K562 (cell line): ENCODE data around the gene PEX10. TPM values are rescaled to one million over a fixed set of nuclear protein-coding genes. Genes with fewer than 3 reads are reported as not detected.

Source experiments
- ATAC-seq: fragments of 200-7000 bp; cut with Tn5 transposase; 3 replicates; pipeline ENCODE4 v1.9.1; 2020; ENCODE audit warnings: moderate library complexity
- BruUV-seq: library from RNA; stranded (reverse); fragments of 400-500 nt; replicated peaks from 2 replicates; lab custom pipeline; 2021; lab: Mats Ljungman, UMichigan
- CTCF ChIA-PET: fragments of 300-600 bp; formaldehyde crosslinking; extraction: SDS; loops from one replicate; lab custom pipeline; 2021; ENCODE audit warnings: low intra/inter-chr PET ratio; lab: Yijun Ruan, JAX
- POLR2A ChIA-PET: fragments of 300-600, 350-650 bp; sonication (Branson Sonifier 250); formaldehyde crosslinking; extraction: SDS; loops from one replicate; lab custom pipeline; 2021; ENCODE audit warnings: antibody characterized with exemption, inconsistent platforms; lab: Yijun Ruan, JAX
- DNase-seq, 4 experiments: peaks; one replicate each; pipeline versions ENCODE4 v3.0.0 to v3.0.0-alpha.2; 2011 to 2018; ENCODE audit warnings: low spot score in 3 of 4, mixed read lengths in 3 of 4; ENCODE audit errors: extremely low read depth in 1 of 4
- FAIRE-seq: peaks from 2 replicates; lab custom pipeline; 2011; peaks lifted over from hg19 to GRCh38; lab: Jason Lieb, UNC
- H2AFZ ChIP-seq: 2 replicates; pipeline ENCODE4 v1.6.0; 2011; ENCODE audit warnings: low read depth, low read length, control low read depth, inconsistent platforms
- H3K27ac ChIP-seq: fragments of 200-600 bp; 3 replicates; pipeline ENCODE4 v1.8.0; 2011; ENCODE audit warnings: low read depth, mild to moderate bottlenecking, control low read depth, inconsistent platforms, low read length, moderate library complexity, mixed read lengths; ENCODE audit errors: extremely low read depth
- H3K27me3 ChIP-seq, 2 experiments: fragments of 300-600 bp in 1 of 2; 2 replicates in 1 of 2; 3 replicates in 1 of 2; pipeline versions ENCODE4 v1.6.0 to v1.8.0; 2011; ENCODE audit warnings: inconsistent platforms in 2 of 2, low read length in 2 of 2, mild to moderate bottlenecking in 1 of 2, mixed read lengths in 1 of 2, moderate library complexity in 1 of 2; ENCODE audit not compliant: control insufficient read depth in 2 of 2, insufficient read depth in 2 of 2
- H3K36me3 ChIP-seq: fragments of 300-600 bp; 3 replicates; pipeline ENCODE4 v1.8.0; 2011; ENCODE audit warnings: mild to moderate bottlenecking, low read length, inconsistent platforms; ENCODE audit not compliant: control insufficient read depth, insufficient read depth
- H3K4me1 ChIP-seq, 2 experiments: fragments of 200-600 bp in 1 of 2; replicated peaks in 1 of 2; 2 replicates in 1 of 2; 3 replicates in 1 of 2; pipeline versions ENCODE4 v1.5.1 to v1.8.0; 2011; ENCODE audit warnings: inconsistent platforms in 2 of 2, low read length in 2 of 2, mild to moderate bottlenecking in 1 of 2, mixed read lengths in 1 of 2, moderate library complexity in 1 of 2; ENCODE audit not compliant: control insufficient read depth in 2 of 2, insufficient read depth in 2 of 2
- H3K4me2 ChIP-seq: 2 replicates; pipeline ENCODE4 v1.6.1; 2011; ENCODE audit warnings: low read length, control low read depth, inconsistent platforms, mixed read lengths; ENCODE audit not compliant: insufficient read depth
- H3K4me3 ChIP-seq: fragments of 200-600 bp; sonication (generic), shearing (Covaris generic); 2 replicates; pipeline ENCODE4 v1.5.1; 2016; ENCODE audit warnings: control low read depth, inconsistent platforms
- H3K79me2 ChIP-seq: fragments of 200-600 bp; 3 replicates; pipeline ENCODE4 v1.8.0; 2011; ENCODE audit warnings: low read length, inconsistent platforms; ENCODE audit not compliant: control insufficient read depth, insufficient read depth
- H3K9ac ChIP-seq, 2 experiments: 2 replicates each; pipeline versions ENCODE4 v1.6.0 to v1.6.1; 2011; ENCODE audit warnings: low read depth in 2 of 2, low read length in 2 of 2, control low read depth in 1 of 2, inconsistent platforms in 1 of 2, mild to moderate bottlenecking in 1 of 2, mixed read lengths in 1 of 2; ENCODE audit not compliant: insufficient read depth in 1 of 2
- H3K9me1 ChIP-seq: one replicate; pipeline ENCODE4 v1.6.0; 2011; ENCODE audit warnings: inconsistent platforms, mild to moderate bottlenecking, low read length, moderate library complexity; ENCODE audit not compliant: control insufficient read depth, insufficient read depth
- H3K9me3 ChIP-seq: replicated peaks from 2 replicates; pipeline ENCODE4 v1.5.1; 2011; ENCODE audit warnings: low read depth, low read length, inconsistent platforms; ENCODE audit not compliant: control insufficient read depth, insufficient read depth
- H4K20me1 ChIP-seq: replicated peaks from 2 replicates; pipeline ENCODE4 v1.6.1; 2011; ENCODE audit warnings: low read length, inconsistent platforms, mixed read lengths; ENCODE audit not compliant: control insufficient read depth, insufficient read depth
- CBX1 ChIP-seq: sonication (generic); IDR thresholded peaks from 2 replicates; pipeline ENCODE4 v1.6.1; 2016; ENCODE audit warnings: antibody characterized with exemption, low read depth, mild to moderate bottlenecking
- FIP1L1 ChIP-seq: fragments of 200-400 bp; formaldehyde crosslinking; IDR thresholded peaks from 2 replicates; pipeline ENCODE4 v1.6.1; 2018; ENCODE audit warnings: mild to moderate bottlenecking, low read depth, low read length; ENCODE audit not compliant: poor library complexity, severe bottlenecking
- MTA3 ChIP-seq: fragments of 450-650 bp; formaldehyde crosslinking; IDR thresholded peaks from 2 replicates; pipeline ENCODE4 v1.6.1; 2017; ENCODE audit warnings: mild to moderate bottlenecking, borderline replicate concordance
- NBN ChIP-seq: fragments of 450-650 bp; IDR thresholded peaks from 2 replicates; pipeline ENCODE4 v1.6.1; 2016; ENCODE audit warnings: low read depth, mild to moderate bottlenecking
- POLR2G ChIP-seq: fragments of 200-400 bp; formaldehyde crosslinking; IDR thresholded peaks from 2 replicates; pipeline ENCODE4 v1.6.1; 2017; ENCODE audit warnings: low read depth, mild to moderate bottlenecking, antibody characterized with exemption, low read length, moderate library complexity
- SP2 ChIP-seq: IDR thresholded peaks from 2 replicates; pipeline ENCODE4 v1.6.1; 2011; ENCODE audit warnings: mild to moderate bottlenecking, low read depth, low read length, moderate library complexity; ENCODE audit not compliant: poor library complexity, severe bottlenecking; ENCODE audit errors: extremely low read depth
- THRA ChIP-seq: fragments of 450-650 bp; IDR thresholded peaks from 2 replicates; pipeline ENCODE4 v1.6.1; 2017; ENCODE audit warnings: mild to moderate bottlenecking, moderate library complexity
- WGBS: fragments of 100-300 bp; shearing (Covaris generic); methylation state at CpG from one replicate; pipeline ENCODE4 v1.1.6; 2016; ENCODE audit warnings: low coverage, mixed read lengths; ENCODE audit not compliant: insufficient coverage; ENCODE audit errors: missing lambda C conversion rate; 5-methylcytosine and 5-hydroxymethylcytosine counted together
- in situ Hi-C: fragments of 300-500 bp; cut with MboI; formaldehyde crosslinking; loops from 4 replicates; pipeline ENCODE4 v1.15.0; 2018; ENCODE audit warnings: inconsistent platforms, mixed read lengths
- intact Hi-C: fragments of 100-400 bp; cut with micrococcal nuclease; formaldehyde crosslinking; loops from 2 replicates; pipeline ENCODE4 v1.14.2; 2022
- polyA plus RNA-seq, 8 experiments: library from polyadenylated mRNA; depleted of rRNA in 4 of 8; stranded (reverse) in 5 of 8; unstranded in 3 of 8; fragments of >200 nt; fragmentation: Nextera tagmentation in 2 of 8; fragmentation: Illumina TruSeq in 1 of 8; extraction: Ambion mirVana in 2 of 8; extraction: Trizol in 1 of 8; gene quantifications; 2 replicates each; pipeline versions ENCODE4 v1.2.1 to v1.2.3, GENCODE V29; 2011 to 2014; ENCODE audit warnings: inconsistent platforms in 1 of 8, missing spikeins in 1 of 8
- total RNA-seq, 7 experiments: library from RNA; depleted of rRNA in 6 of 7; stranded (reverse); fragments of >200 nt in 6 of 7; fragmentation: Illumina TruSeq in 2 of 7; extraction: Trizol in 2 of 7; gene quantifications; 2 replicates each; pipeline versions ENCODE4 v1.2.1 to v1.2.3, GENCODE V29; 2011 to 2021; ENCODE audit warnings: low replicate concordance in 1 of 7

Gene PEX10
- total and polyA plus RNA-seq, 9 of the 15 experiments (the other 6 are each of a cell fraction or from before 2014, with no cell fraction given), result 0.03 to 26.2 (median 8.7) TPM

DNA sequence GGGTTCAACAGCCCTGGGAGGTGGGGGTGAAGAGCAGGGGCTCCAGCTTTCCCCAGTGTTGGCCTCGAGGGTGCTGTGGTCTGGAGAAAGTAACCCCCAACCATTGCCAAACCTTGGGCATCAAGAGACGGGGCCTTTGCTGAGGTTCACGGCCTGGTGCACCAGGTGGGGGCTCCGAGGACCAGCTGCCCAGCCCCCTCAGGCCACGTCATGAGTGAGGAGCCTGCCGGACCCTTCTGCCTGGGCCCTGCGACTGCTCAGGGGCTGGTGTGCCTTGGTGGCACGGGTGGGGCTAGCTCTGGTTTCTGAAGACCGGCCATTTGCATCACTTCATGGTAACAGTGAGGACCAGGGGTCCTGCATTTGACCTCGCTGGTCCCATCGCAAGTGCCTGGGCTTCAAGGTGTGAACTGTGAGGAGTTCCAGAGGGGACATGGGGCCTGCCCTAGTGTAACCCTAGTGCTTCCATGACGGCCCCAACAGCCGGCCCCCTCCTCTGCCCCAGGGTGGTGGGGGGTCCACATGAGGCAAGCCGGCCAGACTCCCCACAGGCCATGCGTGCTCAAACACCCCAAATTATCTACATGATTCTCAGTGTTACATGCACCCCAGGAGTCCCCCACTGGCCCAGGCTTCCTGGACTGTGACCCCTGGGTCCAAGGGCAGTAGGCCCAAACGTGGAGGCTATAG is 34.5 kb downstream of the PEX10 start:
- Histone ChIP-seq H3K27ac (no peak overlapping the region), H3K36me3 (no peaks in the 10 kb centered on the region), H3K4me3 (no peak overlapping the region), H3K4me2 (no peak overlapping the region), H3K9me1 (no peaks in the 10 kb centered on the region), H2AFZ (no peak overlapping the region), H3K9ac (no peak overlapping the region; a peak in 1 of 4 replicates), H3K9me3 (no peaks in the 10 kb centered on the region), H3K4me1 (peaks cover 0 to 67% of the 10 kb centered on the region in 2 experiments; a peak in 2 of 5 replicates), H4K20me1 (peaks cover 17% of the 10 kb centered on the region), H3K27me3 (peaks cover 51 to 83% of the 10 kb centered on the region in 2 experiments; a peak in 4 of 5 replicates), H3K79me2 (no peaks in the 10 kb centered on the region)
- TF ChIP-seq MTA3, result no peak
- peak; percentile 10 for TF ChIP-seq FIP1L1
- TF ChIP-seq THRA, result no peak
- TF ChIP-seq SP2, result no peak
- TF ChIP-seq CBX1, result no peak
- TF ChIP-seq POLR2G, result 0 out of 2 replicates have a peak, but pooled peaks have one; percentile 27
- no peak for TF ChIP-seq NBN
- WGBS, result 11% methylated on average over 16 of the region's 16 CpGs
- intact Hi-C loops, result loop anchor here (10.0 kb wide), 1 partner anchor 63 kb away; no protein-coding TSS in a partner anchor
- FAIRE-seq (no peak), DNase-seq (no peak), ATAC-seq (no peak)
- in situ Hi-C loops, result loop anchor here (10.0 kb wide), 1 partner anchor 183 kb away; the partner anchor contains the start of gene FAAP20
- ChIA-PET CTCF (interaction anchor here (1.6 kb wide), 1 partner anchor 182 kb away, joined by 4 read pairs; no protein-coding TSS in a partner anchor), POLR2A (interaction anchor here (0.6 to 1.2 kb wide), 4 partner anchors 10 to 246 kb away, joined by 3 to 4 read pairs (median 3); no protein-coding TSS in a partner anchor)
- BruUV-seq, result no TSS peak
